ENCODE measurements around the gene ELMO1.

Gene ELMO1

GRCh38 chr7:37405603-37406122 lies 43.0 kb downstream of the ELMO1 start:
- DNase-seq, result no peak

GRCh38 chr7:37405128-37405527 lies 43.5 kb downstream of the ELMO1 start:
- DNase-seq, result no peak

GRCh38 chr7:37399876-37400421 lies 48.7 kb downstream of the ELMO1 start:
- no peak for DNase-seq

GRCh38 chr7:37398403-37398802 lies 50.3 kb downstream of the ELMO1 start:
- no peak for DNase-seq

GRCh38 chr7:37395618-37396259 lies 52.9 kb downstream of the ELMO1 start:
- no peak for DNase-seq

- no peak for DNase-seq
Measured at GRCh38 chr7:37394158-37394557, 54.5 kb downstream of the ELMO1 start.

- DNase-seq, result no peak
Measured at GRCh38 chr7:37393476-37393875, 55.2 kb downstream of the ELMO1 start.

GRCh38 chr7:37392673-37393017 lies 56.0 kb downstream of the ELMO1 start:
- no peak for DNase-seq

- no peak for DNase-seq
Measured at GRCh38 chr7:37391791-37392672, 56.6 kb downstream of the ELMO1 start.

GRCh38 chr7:37390114-37390513 lies 58.5 kb downstream of the ELMO1 start:
- no peak for DNase-seq

GRCh38 chr7:37388811-37389210 lies 59.9 kb downstream of the ELMO1 start:
- no peak for DNase-seq

- DNase-seq, result no peak
Measured at GRCh38 chr7:37385787-37386186, 62.9 kb downstream of the ELMO1 start.

- no peak for DNase-seq
Measured at GRCh38 chr7:37382546-37383088, 66.0 kb downstream of the ELMO1 start.

GRCh38 chr7:37380831-37381230 lies 67.8 kb downstream of the ELMO1 start:
- DNase-seq, result no peak

GRCh38 chr7:37379546-37380277 lies 69.0 kb downstream of the ELMO1 start:
- no peak for DNase-seq

GRCh38 chr7:37377231-37377630 lies 71.4 kb downstream of the ELMO1 start:
- peak; percentile 42 for DNase-seq

- DNase-seq, result peak; percentile 70
Measured at GRCh38 chr7:37376386-37376785, 72.3 kb downstream of the ELMO1 start.

- DNase-seq, result no peak
Measured at GRCh38 chr7:37372750-37373149, 75.9 kb downstream of the ELMO1 start.

GRCh38 chr7:37371755-37372154 lies 76.9 kb downstream of the ELMO1 start:
- DNase-seq, result peak; percentile 29

- DNase-seq, result no peak
Measured at GRCh38 chr7:37369906-37370305, 78.8 kb downstream of the ELMO1 start.

- DNase-seq, result no peak
Measured at GRCh38 chr7:37368540-37368939, 80.1 kb downstream of the ELMO1 start.

- no peak for DNase-seq
Measured at GRCh38 chr7:37367010-37367409, 81.7 kb downstream of the ELMO1 start.

- DNase-seq, result no peak
Measured at GRCh38 chr7:37366445-37366844, 82.2 kb downstream of the ELMO1 start.
